Measurements from ENCODE around the gene MFGE8.

DNA sequence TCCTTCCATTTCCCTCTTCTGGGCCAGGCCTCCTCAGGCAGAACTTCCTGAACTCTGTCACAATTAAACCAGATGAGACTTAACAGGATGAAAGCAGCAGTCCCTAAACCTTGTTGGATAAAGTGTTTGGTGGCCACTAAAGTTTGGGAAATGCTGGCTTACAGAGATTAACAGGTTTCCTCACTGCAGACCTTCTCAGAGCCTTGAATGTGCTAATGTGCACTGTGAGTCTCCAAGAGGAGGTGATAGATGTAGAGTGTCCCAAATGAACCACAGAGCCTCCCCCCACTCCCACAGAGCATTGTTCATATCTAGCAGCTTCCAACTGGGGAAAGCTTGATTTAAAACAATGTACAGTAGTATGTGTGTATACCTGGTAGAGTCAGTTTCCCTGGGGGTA is 60.7 kb downstream of the MFGE8 start:
- TF ChIP-seq POLR2A (IDR thresholded peaks at IDR 0.05; ENCODE audit: low read length) (no peak), RAD21 (conservative IDR thresholded peaks at IDR 0.05 in 1 of 2, IDR thresholded peaks at IDR 0.05 in 1 of 2) (no peak), CTCF (IDR thresholded peaks at IDR 0.05) (no peak), MYC (IDR thresholded peaks at IDR 0.05; ENCODE audit: borderline replicate concordance, low read length) (no peak), JUN (IDR thresholded peaks at IDR 0.05) (no peak), NR3C1 (IDR thresholded peaks at IDR 0.05) (no peak), MAZ (IDR thresholded peaks at IDR 0.05; ENCODE audit: borderline replicate concordance, low read depth, low read length) (no peak), HMGXB4 (CRISPR knock-in tag; IDR thresholded peaks at IDR 0.05; ENCODE audit: borderline replicate concordance) (no peak)

Measured in A549 (cell line).